HepG2 (cell line): ENCODE results near the gene AUTS2. TPM values are rescaled to one million over a fixed set of nuclear protein-coding genes. Genes with fewer than 3 reads are reported as not detected.

ENCODE experiments used
- ATAC-seq: fragments of 200-7000 bp; cut with Tn5 transposase; 3 replicates; pipeline ENCODE4 v1.9.1; 2020; ENCODE audit warnings: mild to moderate bottlenecking, moderate library complexity
- BruUV-seq: library from RNA; stranded (reverse); fragments of 400-500 nt; replicated peaks from 2 replicates; lab custom pipeline; 2021; lab: Mats Ljungman, UMichigan
- CTCF ChIA-PET: fragments of 300-600 bp; formaldehyde crosslinking; extraction: SDS; loops from one replicate; lab custom pipeline; 2021; ENCODE audit warnings: low total read pairs, inconsistent platforms, low intra/inter-chr PET ratio; lab: Yijun Ruan, JAX
- POLR2A ChIA-PET: fragments of 350-600 bp; sonication (Branson Sonifier 250); formaldehyde crosslinking; loops from one replicate; lab custom pipeline; 2020; ENCODE audit warnings: antibody characterized with exemption, inconsistent platforms; lab: Yijun Ruan, JAX
- DNase-seq: peaks from one replicate; pipeline ENCODE4 v3.0.0-alpha.2; 2015; ENCODE audit warnings: low spot score
- FAIRE-seq: peaks from 3 replicates; lab custom pipeline; 2011; peaks lifted over from hg19 to GRCh38; lab: Jason Lieb, UNC
- H2AFZ ChIP-seq: one replicate; pipeline ENCODE4 v1.6.1; 2011; ENCODE audit warnings: low read length, inconsistent platforms
- H3K27ac ChIP-seq: fragments of 300-600 bp; 3 replicates; pipeline ENCODE4 v1.8.0; 2011; ENCODE audit warnings: mixed run types, mild to moderate bottlenecking, mixed read lengths, low read length, inconsistent platforms; ENCODE audit not compliant: insufficient read depth; ENCODE audit errors: extremely low read length
- H3K27me3 ChIP-seq, 2 experiments: fragments of 200-600 bp in 1 of 2; 2 replicates in 1 of 2; 3 replicates in 1 of 2; pipeline versions ENCODE4 v1.6.0 to v1.8.0; 2011; ENCODE audit warnings: low read length in 2 of 2, mild to moderate bottlenecking in 2 of 2, moderate library complexity in 2 of 2, inconsistent platforms in 1 of 2; ENCODE audit not compliant: insufficient read depth in 2 of 2, control insufficient read depth in 1 of 2
- H3K36me3 ChIP-seq, 2 experiments: fragments of 200-600 bp in 1 of 2; replicated peaks in 1 of 2; 2 replicates in 1 of 2; 3 replicates in 1 of 2; pipeline versions ENCODE4 v1.5.1 to v1.8.0; 2011; ENCODE audit warnings: low read length in 2 of 2, inconsistent platforms in 1 of 2; ENCODE audit not compliant: insufficient read depth in 2 of 2, control insufficient read depth in 1 of 2
- H3K4me1 ChIP-seq: 2 replicates; pipeline ENCODE4 v1.5.1; 2012; ENCODE audit warnings: low read length, inconsistent platforms; ENCODE audit not compliant: insufficient read depth
- H3K4me2 ChIP-seq: 2 replicates; pipeline ENCODE4 v1.6.0; 2011; ENCODE audit warnings: low read depth, low read length, inconsistent platforms
- H3K4me3 ChIP-seq, 3 experiments: fragments of 200-600 bp in 1 of 3; sonication (generic), shearing (Covaris generic) in 1 of 3; replicated peaks in 1 of 3; 2 replicates each; pipeline ENCODE4 v1.5.1; 2011 to 2016; ENCODE audit warnings: low read length in 3 of 3, inconsistent platforms in 2 of 3, low read depth in 2 of 3, mild to moderate bottlenecking in 2 of 3, control low read depth in 1 of 3, mixed read lengths in 1 of 3; ENCODE audit not compliant: insufficient read depth in 1 of 3
- H3K79me2 ChIP-seq: one replicate; pipeline ENCODE4 v1.6.1; 2011; ENCODE audit warnings: low read length, inconsistent platforms; ENCODE audit not compliant: insufficient read depth
- H3K9ac ChIP-seq: 2 replicates; pipeline ENCODE4 v1.6.0; 2011; ENCODE audit warnings: mild to moderate bottlenecking, low read depth, low read length, inconsistent platforms; ENCODE audit not compliant: insufficient read depth
- H3K9me3 ChIP-seq: 2 replicates; pipeline ENCODE4 v1.5.1; 2012; ENCODE audit warnings: mild to moderate bottlenecking, low read length
- H4K20me1 ChIP-seq: 2 replicates; pipeline ENCODE4 v1.6.0; 2011; ENCODE audit warnings: inconsistent platforms, mild to moderate bottlenecking, low read length, moderate library complexity; ENCODE audit not compliant: insufficient read depth
- AGO1 ChIP-seq: fragments of 200-400 bp; formaldehyde crosslinking; IDR thresholded peaks from 2 replicates; pipeline ENCODE4 v1.6.1; 2017; ENCODE audit warnings: mild to moderate bottlenecking, low read depth, low read length, moderate library complexity; ENCODE audit not compliant: poor library complexity, severe bottlenecking
- THAP11 ChIP-seq: IDR thresholded peaks from 2 replicates; pipeline ENCODE4 v1.6.1; 2016; ENCODE audit warnings: missing biosample characterization, missing genetic modification reagents
- ZNF10 ChIP-seq: sonication (generic); formaldehyde crosslinking; IDR thresholded peaks from 2 replicates; pipeline ENCODE4 v1.4.0; 2020; ENCODE audit warnings: mild to moderate bottlenecking, low read depth, missing genetic modification reagents, borderline replicate concordance
- WGBS: methylation state at CpG from one replicate; pipeline ENCODE4 v1.1.6; 2017; ENCODE audit warnings: low lambda C conversion rate; 5-methylcytosine and 5-hydroxymethylcytosine counted together
- in situ Hi-C: cut with HindIII; loops from 2 replicates; pipeline ENCODE4 v1.10.0; 2017; ENCODE audit warnings: low pct_unique_long_range_greater_than_20kb; ENCODE audit not compliant: extremely low pct_ligation_motif_present
- intact Hi-C: fragments of 100-400 bp; cut with micrococcal nuclease; formaldehyde crosslinking; loops from one replicate; pipeline ENCODE4 v1.10.0; 2022; ENCODE audit not compliant: unreplicated experiment
- polyA plus RNA-seq, 8 experiments: library from polyadenylated mRNA; depleted of rRNA in 3 of 8; stranded (reverse) in 7 of 8; unstranded in 1 of 8; fragments of >200 nt; fragmentation: Illumina TruSeq in 4 of 8; extraction: Trizol in 4 of 8; gene quantifications; 2 replicates each; pipeline versions ENCODE4 v1.2.1 to v1.2.3, GENCODE V29; 2011 to 2016; ENCODE audit warnings: low read depth in 4 of 8, missing spikeins in 1 of 8, mixed read lengths in 1 of 8; ENCODE audit not compliant: insufficient read depth in 1 of 8
- total RNA-seq, 5 experiments: library from RNA; depleted of rRNA; stranded (reverse); fragments of >200 nt; fragmentation: Illumina TruSeq; extraction: Trizol; gene quantifications; 2 replicates each; pipeline ENCODE4 v1.2.3, GENCODE V29; 2016; ENCODE audit warnings: low read depth in 1 of 5
- TF ChIP-seq, protein P1 (sequence below): sonication (generic); formaldehyde crosslinking; IDR thresholded peaks from 2 replicates; pipeline ENCODE4 v1.4.0; 2020; ENCODE audit warnings: missing genetic modification reagents
- TF ChIP-seq, protein P2 (sequence below): sonication (generic); formaldehyde crosslinking; IDR thresholded peaks from 2 replicates; pipeline ENCODE4 v1.4.0; 2020; ENCODE audit warnings: mild to moderate bottlenecking, low read depth, missing genetic modification reagents

Gene AUTS2
- total and polyA plus RNA-seq, 2 of the 13 experiments (the other 11 are each of a cell fraction or from before 2014, with no cell fraction given), result 0.38 TPM; not detected in 1

- no peaks in the 10 kb centered on the region for H4K20me1 ChIP-seq
- no peak for DNase-seq
- no peak overlapping the region for H3K4me3 ChIP-seq
- BruUV-seq, result no TSS peak
- no peaks in the 10 kb centered on the region for H3K4me1 ChIP-seq
- in situ Hi-C loops, result no loop called here
- no peak overlapping the region for H2AFZ ChIP-seq
- H3K79me2 ChIP-seq, result no peaks in the 10 kb centered on the region
- H3K36me3 ChIP-seq, result no peaks in the 10 kb centered on the region
- intact Hi-C loops, result no loop called here
- 0% methylated on average over 3 of the region's 3 CpGs for WGBS
- no peak for FAIRE-seq
- H3K9ac ChIP-seq, result no peak overlapping the region
- TF ChIP-seq AGO1, result no peak
- TF ChIP-seq THAP11 (CRISPR knock-in tag), result no peak
- TF ChIP-seq, protein P1, sequence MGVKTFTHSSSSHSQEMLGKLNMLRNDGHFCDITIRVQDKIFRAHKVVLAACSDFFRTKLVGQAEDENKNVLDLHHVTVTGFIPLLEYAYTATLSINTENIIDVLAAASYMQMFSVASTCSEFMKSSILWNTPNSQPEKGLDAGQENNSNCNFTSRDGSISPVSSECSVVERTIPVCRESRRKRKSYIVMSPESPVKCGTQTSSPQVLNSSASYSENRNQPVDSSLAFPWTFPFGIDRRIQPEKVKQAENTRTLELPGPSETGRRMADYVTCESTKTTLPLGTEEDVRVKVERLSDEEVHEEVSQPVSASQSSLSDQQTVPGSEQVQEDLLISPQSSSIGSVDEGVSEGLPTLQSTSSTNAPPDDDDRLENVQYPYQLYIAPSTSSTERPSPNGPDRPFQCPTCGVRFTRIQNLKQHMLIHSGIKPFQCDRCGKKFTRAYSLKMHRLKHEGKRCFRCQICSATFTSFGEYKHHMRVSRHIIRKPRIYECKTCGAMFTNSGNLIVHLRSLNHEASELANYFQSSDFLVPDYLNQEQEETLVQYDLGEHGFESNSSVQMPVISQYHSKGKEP (CRISPR knock-in tag), result no peak
- TF ChIP-seq, protein P2, sequence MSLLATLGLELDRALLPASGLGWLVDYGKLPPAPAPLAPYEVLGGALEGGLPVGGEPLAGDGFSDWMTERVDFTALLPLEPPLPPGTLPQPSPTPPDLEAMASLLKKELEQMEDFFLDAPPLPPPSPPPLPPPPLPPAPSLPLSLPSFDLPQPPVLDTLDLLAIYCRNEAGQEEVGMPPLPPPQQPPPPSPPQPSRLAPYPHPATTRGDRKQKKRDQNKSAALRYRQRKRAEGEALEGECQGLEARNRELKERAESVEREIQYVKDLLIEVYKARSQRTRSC (CRISPR knock-in tag), result no peak
- no peak for TF ChIP-seq ZNF10
- no peak overlapping the region for H3K4me2 ChIP-seq
- ChIA-PET CTCF (no interaction called here), POLR2A (no interaction called here)
- ATAC-seq, result no peak
- H3K9me3 ChIP-seq, result no peaks in the 10 kb centered on the region
- H3K27ac ChIP-seq, result no peak overlapping the region
- H3K27me3 ChIP-seq, result no peaks in the 10 kb centered on the region
Measured at GRCh38 chr7:69736126-69736810, 138.0 kb downstream of the AUTS2 start.
